ENCODE results near the gene ERBIN. TPM values are rescaled to one million over a fixed set of nuclear protein-coding genes. Genes with fewer than 3 reads are reported as not detected.

Gene ERBIN
- total and polyA plus RNA-seq, 9 of the 15 experiments (the other 6 are each of a cell fraction or from before 2014, with no cell fraction given), result 11.9 to 72.8 (median 41.7) TPM

- TF ChIP-seq, protein P1, sequence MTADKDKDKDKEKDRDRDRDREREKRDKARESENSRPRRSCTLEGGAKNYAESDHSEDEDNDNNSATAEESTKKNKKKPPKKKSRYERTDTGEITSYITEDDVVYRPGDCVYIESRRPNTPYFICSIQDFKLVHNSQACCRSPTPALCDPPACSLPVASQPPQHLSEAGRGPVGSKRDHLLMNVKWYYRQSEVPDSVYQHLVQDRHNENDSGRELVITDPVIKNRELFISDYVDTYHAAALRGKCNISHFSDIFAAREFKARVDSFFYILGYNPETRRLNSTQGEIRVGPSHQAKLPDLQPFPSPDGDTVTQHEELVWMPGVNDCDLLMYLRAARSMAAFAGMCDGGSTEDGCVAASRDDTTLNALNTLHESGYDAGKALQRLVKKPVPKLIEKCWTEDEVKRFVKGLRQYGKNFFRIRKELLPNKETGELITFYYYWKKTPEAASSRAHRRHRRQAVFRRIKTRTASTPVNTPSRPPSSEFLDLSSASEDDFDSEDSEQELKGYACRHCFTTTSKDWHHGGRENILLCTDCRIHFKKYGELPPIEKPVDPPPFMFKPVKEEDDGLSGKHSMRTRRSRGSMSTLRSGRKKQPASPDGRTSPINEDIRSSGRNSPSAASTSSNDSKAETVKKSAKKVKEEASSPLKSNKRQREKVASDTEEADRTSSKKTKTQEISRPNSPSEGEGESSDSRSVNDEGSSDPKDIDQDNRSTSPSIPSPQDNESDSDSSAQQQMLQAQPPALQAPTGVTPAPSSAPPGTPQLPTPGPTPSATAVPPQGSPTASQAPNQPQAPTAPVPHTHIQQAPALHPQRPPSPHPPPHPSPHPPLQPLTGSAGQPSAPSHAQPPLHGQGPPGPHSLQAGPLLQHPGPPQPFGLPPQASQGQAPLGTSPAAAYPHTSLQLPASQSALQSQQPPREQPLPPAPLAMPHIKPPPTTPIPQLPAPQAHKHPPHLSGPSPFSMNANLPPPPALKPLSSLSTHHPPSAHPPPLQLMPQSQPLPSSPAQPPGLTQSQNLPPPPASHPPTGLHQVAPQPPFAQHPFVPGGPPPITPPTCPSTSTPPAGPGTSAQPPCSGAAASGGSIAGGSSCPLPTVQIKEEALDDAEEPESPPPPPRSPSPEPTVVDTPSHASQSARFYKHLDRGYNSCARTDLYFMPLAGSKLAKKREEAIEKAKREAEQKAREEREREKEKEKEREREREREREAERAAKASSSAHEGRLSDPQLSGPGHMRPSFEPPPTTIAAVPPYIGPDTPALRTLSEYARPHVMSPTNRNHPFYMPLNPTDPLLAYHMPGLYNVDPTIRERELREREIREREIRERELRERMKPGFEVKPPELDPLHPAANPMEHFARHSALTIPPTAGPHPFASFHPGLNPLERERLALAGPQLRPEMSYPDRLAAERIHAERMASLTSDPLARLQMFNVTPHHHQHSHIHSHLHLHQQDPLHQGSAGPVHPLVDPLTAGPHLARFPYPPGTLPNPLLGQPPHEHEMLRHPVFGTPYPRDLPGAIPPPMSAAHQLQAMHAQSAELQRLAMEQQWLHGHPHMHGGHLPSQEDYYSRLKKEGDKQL (CRISPR knock-in tag; IDR thresholded peaks at IDR 0.05; ENCODE audit: borderline replicate concordance), result no peak; the same call in 1 of the 2 replicates
- TF ChIP-seq TFAM (CRISPR knock-in tag; conservative IDR thresholded peaks at IDR 0.05) (no peak), MXI1 (IDR thresholded peaks at IDR 0.05; ENCODE audit: low read depth, low read length) (no peak), ZBTB26 (CRISPR knock-in tag; IDR thresholded peaks at IDR 0.05) (no peak), PTRF (tag; IDR thresholded peaks at IDR 0.05) (no peak), CHD1 (IDR thresholded peaks at IDR 0.05; ENCODE audit: low read length) (no peak), ZNF324 (CRISPR knock-in tag; IDR thresholded peaks at IDR 0.05) (no peak), RUNX1 (IDR thresholded peaks at IDR 0.05; ENCODE audit: low read depth) (no peak), RFX1 (IDR thresholded peaks at IDR 0.05) (no peak), ZNF133 (CRISPR knock-in tag; IDR thresholded peaks at IDR 0.05) (no peak), HCFC1 (IDR thresholded peaks at IDR 0.05; ENCODE audit: low read depth, low read length) (no peak), HNRNPUL1 (IDR thresholded peaks at IDR 0.05; ENCODE audit: low read length) (no peak), CBFA2T2 (conservative IDR thresholded peaks at IDR 0.05) (no peak), ZNF212 (CRISPR knock-in tag; IDR thresholded peaks at IDR 0.05) (no peak), DPF2 (IDR thresholded peaks at IDR 0.05) (no peak), LARP7 (IDR thresholded peaks at IDR 0.05) (no peak), MTF1 (CRISPR knock-in tag; IDR thresholded peaks at IDR 0.05; ENCODE audit: borderline replicate concordance) (no peak), ZNF134 (CRISPR knock-in tag; conservative IDR thresholded peaks at IDR 0.05) (no peak)
- TF ChIP-seq, protein P2, sequence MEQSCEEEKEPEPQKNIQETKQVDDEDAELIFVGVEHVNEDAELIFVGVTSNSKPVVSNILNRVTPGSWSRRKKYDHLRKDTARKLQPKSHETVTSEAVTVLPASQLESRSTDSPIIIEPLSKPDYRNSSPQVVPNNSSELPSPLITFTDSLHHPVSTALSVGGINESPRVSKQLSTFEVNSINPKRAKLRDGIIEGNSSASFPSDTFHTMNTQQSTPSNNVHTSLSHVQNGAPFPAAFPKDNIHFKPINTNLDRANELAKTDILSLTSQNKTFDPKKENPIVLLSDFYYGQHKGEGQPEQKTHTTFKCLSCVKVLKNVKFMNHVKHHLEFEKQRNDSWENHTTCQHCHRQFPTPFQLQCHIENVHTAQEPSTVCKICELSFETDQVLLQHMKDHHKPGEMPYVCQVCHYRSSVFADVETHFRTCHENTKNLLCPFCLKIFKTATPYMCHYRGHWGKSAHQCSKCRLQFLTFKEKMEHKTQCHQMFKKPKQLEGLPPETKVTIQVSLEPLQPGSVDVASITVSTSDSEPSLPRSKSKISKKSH (CRISPR knock-in tag; IDR thresholded peaks at IDR 0.05), result no peak
- TF ChIP-seq, protein P3, sequence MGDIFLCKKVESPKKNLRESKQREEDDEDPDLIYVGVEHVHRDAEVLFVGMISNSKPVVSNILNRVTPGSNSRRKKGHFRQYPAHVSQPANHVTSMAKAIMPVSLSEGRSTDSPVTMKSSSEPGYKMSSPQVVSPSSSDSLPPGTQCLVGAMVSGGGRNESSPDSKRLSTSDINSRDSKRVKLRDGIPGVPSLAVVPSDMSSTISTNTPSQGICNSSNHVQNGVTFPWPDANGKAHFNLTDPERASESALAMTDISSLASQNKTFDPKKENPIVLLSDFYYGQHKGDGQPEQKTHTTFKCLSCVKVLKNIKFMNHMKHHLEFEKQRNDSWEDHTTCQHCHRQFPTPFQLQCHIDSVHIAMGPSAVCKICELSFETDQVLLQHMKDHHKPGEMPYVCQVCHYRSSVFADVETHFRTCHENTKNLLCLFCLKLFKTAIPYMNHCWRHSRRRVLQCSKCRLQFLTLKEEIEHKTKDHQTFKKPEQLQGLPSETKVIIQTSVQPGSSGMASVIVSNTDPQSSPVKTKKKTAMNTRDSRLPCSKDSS (IDR thresholded peaks at IDR 0.05; ENCODE audit: low read depth, partially characterized antibody), result no peak
Observed at GRCh38 chr5:65925601-65926275, 637 bp upstream of the ERBIN start (continued).

Measured in K562 (cell line).